ENCODE results near the gene SPINK4.

Gene SPINK4

DNA sequence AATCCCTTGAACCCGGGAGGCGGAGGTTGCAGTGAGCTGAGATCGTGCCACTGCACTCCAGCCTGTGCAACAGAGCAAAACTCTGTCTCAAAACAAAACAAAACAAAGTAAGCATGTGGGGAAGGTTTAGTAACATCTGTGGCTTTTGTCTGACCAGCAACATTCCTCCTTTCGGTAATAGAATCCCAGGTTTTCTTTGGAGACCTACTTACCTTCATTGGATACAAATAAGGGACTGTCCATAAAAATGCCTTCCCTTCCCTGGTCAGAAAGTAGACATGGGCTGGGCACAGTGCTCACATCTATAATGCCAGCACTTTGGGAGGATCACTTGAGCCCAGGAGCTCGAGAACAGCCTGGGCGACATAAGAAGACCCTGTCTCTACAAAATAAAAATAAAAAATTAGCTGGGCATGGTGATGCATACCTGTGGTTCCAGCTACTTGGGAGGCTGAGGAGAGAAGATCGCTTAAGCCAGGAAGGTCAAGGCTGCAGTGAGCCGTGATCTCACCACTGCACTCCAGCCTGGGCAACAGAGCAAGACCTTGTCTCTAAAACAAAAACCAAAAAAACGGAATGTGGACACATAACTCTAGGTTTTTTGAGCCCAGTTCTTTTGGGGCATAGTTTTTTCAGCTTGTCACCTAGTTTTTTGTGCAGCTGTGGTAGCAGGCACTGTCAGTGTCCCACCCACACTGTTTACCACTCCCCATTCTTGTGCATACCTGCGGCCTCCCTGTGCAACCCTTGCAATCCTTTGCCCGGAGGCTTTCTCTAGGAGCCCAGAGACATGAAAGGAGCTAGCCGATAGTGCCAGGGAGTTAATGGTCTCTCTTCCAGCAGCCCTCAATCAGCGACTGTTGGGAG is 9.0 kb upstream of the SPINK4 start:
- no peak for DNase-seq (ENCODE audit: low spot score)
- TF ChIP-seq, protein P1, sequence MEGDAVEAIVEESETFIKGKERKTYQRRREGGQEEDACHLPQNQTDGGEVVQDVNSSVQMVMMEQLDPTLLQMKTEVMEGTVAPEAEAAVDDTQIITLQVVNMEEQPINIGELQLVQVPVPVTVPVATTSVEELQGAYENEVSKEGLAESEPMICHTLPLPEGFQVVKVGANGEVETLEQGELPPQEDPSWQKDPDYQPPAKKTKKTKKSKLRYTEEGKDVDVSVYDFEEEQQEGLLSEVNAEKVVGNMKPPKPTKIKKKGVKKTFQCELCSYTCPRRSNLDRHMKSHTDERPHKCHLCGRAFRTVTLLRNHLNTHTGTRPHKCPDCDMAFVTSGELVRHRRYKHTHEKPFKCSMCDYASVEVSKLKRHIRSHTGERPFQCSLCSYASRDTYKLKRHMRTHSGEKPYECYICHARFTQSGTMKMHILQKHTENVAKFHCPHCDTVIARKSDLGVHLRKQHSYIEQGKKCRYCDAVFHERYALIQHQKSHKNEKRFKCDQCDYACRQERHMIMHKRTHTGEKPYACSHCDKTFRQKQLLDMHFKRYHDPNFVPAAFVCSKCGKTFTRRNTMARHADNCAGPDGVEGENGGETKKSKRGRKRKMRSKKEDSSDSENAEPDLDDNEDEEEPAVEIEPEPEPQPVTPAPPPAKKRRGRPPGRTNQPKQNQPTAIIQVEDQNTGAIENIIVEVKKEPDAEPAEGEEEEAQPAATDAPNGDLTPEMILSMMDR (IDR thresholded peaks at IDR 0.05; ENCODE audit: extremely low read depth, missing control alignments) = no peak

DNA sequence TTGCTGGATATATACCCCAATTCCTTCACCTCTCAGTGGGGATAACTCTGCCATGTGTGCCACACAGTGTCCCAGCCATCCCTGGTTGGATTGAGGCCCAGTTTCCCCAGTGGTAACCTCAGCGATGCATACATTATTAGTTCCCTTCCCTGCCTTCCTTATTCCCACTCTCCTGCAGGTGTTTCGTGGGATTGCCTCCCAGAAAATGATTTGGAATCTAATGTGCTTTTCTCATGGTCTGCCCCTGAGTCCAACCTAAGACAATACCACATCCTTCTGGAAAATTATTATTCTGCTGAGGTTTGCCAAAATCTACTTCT is 8.4 kb upstream of the SPINK4 start:
- TF ChIP-seq, protein P1 (IDR thresholded peaks at IDR 0.05; ENCODE audit: extremely low read depth, missing control alignments) = no peak
- no peak for DNase-seq (ENCODE audit: low spot score)

DNA sequence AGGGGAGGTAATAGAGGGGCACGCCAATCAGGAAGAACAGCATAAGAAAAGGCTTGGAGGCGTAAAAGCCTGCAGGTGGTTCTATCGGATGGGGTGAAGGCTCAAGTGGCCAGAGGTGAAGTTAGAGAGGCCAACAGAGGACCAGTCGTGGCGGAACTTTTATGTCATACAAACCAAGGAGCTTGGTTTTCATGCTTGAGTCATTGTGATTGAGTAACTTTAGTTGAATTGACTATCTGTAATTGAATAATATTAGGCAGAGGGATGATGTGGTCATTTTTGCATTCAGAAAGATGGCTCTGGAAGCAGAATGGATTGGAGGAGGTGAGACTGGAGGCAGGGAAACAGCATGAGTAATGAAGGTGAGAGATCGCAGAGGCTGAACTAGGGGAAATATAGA is 7.2 kb upstream of the SPINK4 start:
- TF ChIP-seq, protein P1 (IDR thresholded peaks at IDR 0.05; ENCODE audit: extremely low read depth, missing control alignments) = no peak
- no peak for DNase-seq (ENCODE audit: low spot score)

DNA sequence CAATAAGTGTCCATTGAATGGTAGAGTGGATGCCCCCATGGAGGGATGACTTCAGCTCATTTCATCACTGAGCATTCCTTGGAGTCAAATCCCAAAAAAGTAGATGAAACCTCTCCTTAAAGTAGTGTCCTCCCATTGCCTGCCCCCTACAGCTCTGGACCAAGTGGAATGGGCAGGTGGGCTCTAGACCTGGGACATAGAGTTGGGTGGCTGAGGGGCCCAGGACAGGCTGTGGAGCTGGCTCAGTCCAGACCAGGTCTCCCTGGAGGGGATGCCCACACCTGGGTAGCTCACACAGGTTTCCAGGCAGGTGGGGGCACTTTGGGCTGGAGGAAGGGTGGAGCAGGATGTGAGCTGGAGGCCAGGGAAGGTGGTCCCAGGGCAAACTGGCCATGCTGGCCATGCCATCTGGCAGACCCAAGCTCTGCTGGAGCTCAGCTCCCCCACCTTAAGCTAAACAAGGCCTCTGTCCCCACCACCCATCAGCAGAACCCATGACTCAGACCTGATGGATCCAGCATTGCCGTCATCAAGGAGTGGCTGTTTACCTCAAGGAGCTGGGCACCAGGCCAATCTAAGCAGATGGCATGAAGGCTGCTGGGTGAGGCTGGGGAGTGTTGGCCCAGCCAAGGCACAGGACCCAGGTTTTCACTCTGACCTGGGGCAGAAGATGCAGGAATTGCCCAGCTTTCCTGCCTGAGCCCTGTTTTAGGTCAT is 6.2 kb upstream of the SPINK4 start:
- TF ChIP-seq, protein P1 (IDR thresholded peaks at IDR 0.05; ENCODE audit: extremely low read depth, missing control alignments) = no peak
- DNase-seq (ENCODE audit: low spot score) = no peak

DNA sequence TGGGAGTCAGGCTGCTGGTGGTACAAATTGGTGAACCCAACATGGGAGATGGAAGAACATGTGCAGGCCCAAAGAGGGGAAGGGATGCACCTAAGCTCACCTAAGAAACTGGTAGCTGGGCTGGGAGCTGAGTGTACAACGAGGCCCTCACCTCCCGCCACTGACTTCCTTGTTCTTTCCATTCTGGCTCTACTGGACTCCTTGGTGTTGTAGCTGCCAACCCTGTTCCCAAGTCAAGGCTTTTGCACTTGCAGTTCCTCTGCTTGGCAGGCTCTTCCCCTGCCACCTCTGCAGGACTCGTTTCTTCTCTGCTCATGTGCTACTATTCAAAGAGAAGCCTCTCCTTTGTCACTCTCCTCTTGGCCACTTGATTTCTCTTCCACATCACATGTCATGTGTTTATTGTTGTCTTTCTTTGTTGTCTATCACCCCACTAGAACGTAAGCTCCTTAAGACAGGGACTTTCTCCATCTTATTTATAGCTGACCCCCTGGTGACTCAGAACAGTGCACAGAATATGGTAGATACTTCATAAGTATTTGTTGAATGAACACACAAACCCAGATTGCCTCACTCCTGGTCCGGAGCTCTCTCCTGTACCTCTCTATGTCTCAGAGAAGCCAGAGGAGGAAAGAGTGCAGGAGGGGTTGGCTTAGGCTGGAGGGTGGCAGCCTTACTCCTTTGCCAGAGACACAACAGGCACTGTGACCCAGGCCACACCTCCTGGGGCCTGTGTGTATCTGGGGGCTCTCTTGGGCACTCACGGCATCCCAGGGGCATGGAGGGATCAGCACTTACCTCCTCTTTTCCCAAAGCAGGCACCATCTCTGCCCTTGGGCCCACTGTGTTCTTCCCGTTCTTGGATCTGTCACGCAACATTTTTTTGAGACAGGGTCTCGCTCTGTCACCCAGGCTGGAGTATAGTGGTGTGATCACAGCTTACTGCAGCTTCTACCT is 5.2 kb upstream of the SPINK4 start:
- DNase-seq (ENCODE audit: low spot score) = no peak
- TF ChIP-seq, protein P1 (IDR thresholded peaks at IDR 0.05; ENCODE audit: extremely low read depth, missing control alignments) = no peak

DNA sequence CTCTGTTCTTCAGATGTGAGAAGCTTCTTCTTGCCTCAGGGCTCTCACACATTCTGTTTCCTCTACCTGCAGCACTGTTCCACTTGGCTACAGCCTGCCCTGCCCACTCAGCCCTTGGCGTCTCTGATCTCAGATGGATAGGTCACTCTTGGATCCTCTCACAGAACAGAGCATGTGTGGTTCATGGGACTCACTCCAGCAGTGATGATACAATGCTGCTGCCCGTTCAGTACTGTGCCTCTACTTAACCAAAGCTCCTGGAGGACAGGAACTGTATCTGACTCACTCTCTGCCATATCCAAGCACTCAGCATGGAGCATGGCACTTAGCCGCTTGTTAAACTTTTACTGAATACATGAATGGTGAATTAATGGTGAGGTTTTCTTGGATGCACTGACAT is 3.4 kb upstream of the SPINK4 start:
- TF ChIP-seq, protein P1 (IDR thresholded peaks at IDR 0.05; ENCODE audit: extremely low read depth, missing control alignments) = no peak
- DNase-seq (ENCODE audit: low spot score) = no peak
